Lung (tissue), 12 donors: ENCODE results near the gene UBE2I. TPM values are rescaled to one million over a fixed set of nuclear protein-coding genes. Genes with fewer than 3 reads are reported as not detected.
"Not testable (repeated sequence)": the region's sequence is repeated elsewhere in the genome, so short reads cannot be mapped to it uniquely, and the experiment has no call there.

Source experiments
- ATAC-seq: fragments of 200-7000 bp; cut with Tn5 transposase; one replicate; pipeline ENCODE4 v1.9.1; 2020; ENCODE audit warnings: moderate number of reproducible peaks; ENCODE audit not compliant: insufficient read depth, low FRiP score
- DNase-seq, 3 donors: peaks; one replicate each; pipeline ENCODE4 v3.0.0-alpha.2; 2013 to 2017
- H3K27ac ChIP-seq, 2 donors: one replicate each; pipeline ENCODE4 v1.5.1; 2013; ENCODE audit warnings: mild to moderate bottlenecking in 2 of 2, moderate library complexity in 2 of 2, control low read depth in 1 of 2, inconsistent platforms in 1 of 2, low read depth in 1 of 2, low read length in 1 of 2
- H3K27me3 ChIP-seq, 3 donors: one replicate each; pipeline ENCODE4 v1.5.1; 2013; ENCODE audit warnings: low read length in 2 of 3; ENCODE audit not compliant: control insufficient read depth in 3 of 3, insufficient read depth in 3 of 3
- H3K36me3 ChIP-seq, 4 donors: one replicate each; pipeline ENCODE4 v1.5.1; 2013; ENCODE audit warnings: low read length in 4 of 4, mild to moderate bottlenecking in 1 of 4, moderate library complexity in 1 of 4; ENCODE audit not compliant: control insufficient read depth in 4 of 4, insufficient read depth in 4 of 4
- H3K4me1 ChIP-seq, 5 donors: one replicate each; pipeline ENCODE4 v1.5.1; 2013; ENCODE audit warnings: low read length in 5 of 5, mild to moderate bottlenecking in 2 of 5, moderate library complexity in 1 of 5; ENCODE audit not compliant: control insufficient read depth in 5 of 5, insufficient read depth in 5 of 5
- H3K4me3 ChIP-seq: one replicate; pipeline ENCODE4 v1.5.1; 2013; ENCODE audit warnings: mild to moderate bottlenecking, control low read depth, moderate library complexity
- H3K9ac ChIP-seq, 2 donors: one replicate each; pipeline ENCODE4 v1.5.1; 2013; ENCODE audit warnings: low read length in 2 of 2, control low read depth in 1 of 2; ENCODE audit not compliant: insufficient read depth in 1 of 2
- H3K9me3 ChIP-seq, 4 donors: one replicate each; pipeline ENCODE4 v1.5.1; 2013; ENCODE audit warnings: low read length in 3 of 4, mild to moderate bottlenecking in 1 of 4, moderate library complexity in 1 of 4; ENCODE audit not compliant: control insufficient read depth in 4 of 4, insufficient read depth in 3 of 4
- WGBS, 2 donors: extraction: QIAGEN DNeasy Blood & Tissue Kit; methylation state at CpG; one replicate each; pipeline ENCODE4 v1.1.7; 2013; 5-methylcytosine and 5-hydroxymethylcytosine counted together
- polyA plus RNA-seq, 2 donors: library from polyadenylated mRNA; stranded (reverse); fragments of 200-250 nt; gene quantifications; one replicate each; pipeline ENCODE4 v1.2.1, GENCODE V29; 2013
- total RNA-seq, 2 donors: library from RNA; depleted of rRNA in 1 of 2; stranded (reverse); fragments of >200 nt in 1 of 2; gene quantifications; one replicate each; pipeline ENCODE4 v1.2.1, GENCODE V29; 2014 to 2021
- TF ChIP-seq, protein P1 (sequence below): IDR thresholded peaks from 2 replicates; pipeline ENCODE4 v1.5.1; 2012; ENCODE audit warnings: mild to moderate bottlenecking; ENCODE audit errors: control extremely low read depth, extremely low read depth
- donor health status: control.
- donor health status: control.
- donor health status: Bipolar disorder and iron deficiency.
- donor health status: healthy.
- donor health status: DM: yes; HTN: yes; CAD: no.

The UBE2I gene
- total and polyA plus RNA-seq, 4 donors = 63.9 to 96.8 (median 81.5) TPM

DNA sequence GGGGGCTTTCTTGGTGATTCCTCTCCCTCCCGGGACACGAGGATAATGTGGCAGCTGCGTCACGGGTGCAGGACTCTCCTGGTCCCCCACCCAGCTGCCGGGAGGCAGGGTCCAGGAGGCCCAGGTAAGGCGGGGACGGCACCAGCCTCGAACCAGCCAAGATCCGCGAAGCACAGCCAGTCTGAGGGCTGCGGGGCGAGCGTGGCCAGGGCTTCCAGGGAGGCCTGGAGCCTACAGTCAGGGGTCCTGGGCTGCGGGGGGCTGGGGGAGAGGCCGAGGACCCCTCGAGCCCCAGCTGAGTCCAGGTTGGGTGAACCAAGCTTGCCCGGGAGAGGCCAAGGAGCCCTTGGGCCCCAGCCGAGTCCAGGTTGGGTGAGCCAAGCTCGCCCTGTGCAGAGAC, 43.6 kb upstream of the UBE2I start:
- Histone ChIP-seq H3K27ac (no peak overlapping the region), H3K9me3 (peaks cover 0 to 10% (median 0%) of the 10 kb centered on the region in 4 donors), H3K36me3 (no peaks in the 10 kb centered on the region), H3K4me1 (peaks cover 0 to 7% (median 0%) of the 10 kb centered on the region in 5 donors), H3K4me3 (no peak overlapping the region), H3K9ac (no peak overlapping the region), H3K27me3 (peaks cover 0 to 17% (median 7%) of the 10 kb centered on the region in 3 donors)
- 86 to 92% methylated on average over 18 to 19 of the region's 19 CpGs for WGBS, 2 donors
- TF ChIP-seq, protein P1, sequence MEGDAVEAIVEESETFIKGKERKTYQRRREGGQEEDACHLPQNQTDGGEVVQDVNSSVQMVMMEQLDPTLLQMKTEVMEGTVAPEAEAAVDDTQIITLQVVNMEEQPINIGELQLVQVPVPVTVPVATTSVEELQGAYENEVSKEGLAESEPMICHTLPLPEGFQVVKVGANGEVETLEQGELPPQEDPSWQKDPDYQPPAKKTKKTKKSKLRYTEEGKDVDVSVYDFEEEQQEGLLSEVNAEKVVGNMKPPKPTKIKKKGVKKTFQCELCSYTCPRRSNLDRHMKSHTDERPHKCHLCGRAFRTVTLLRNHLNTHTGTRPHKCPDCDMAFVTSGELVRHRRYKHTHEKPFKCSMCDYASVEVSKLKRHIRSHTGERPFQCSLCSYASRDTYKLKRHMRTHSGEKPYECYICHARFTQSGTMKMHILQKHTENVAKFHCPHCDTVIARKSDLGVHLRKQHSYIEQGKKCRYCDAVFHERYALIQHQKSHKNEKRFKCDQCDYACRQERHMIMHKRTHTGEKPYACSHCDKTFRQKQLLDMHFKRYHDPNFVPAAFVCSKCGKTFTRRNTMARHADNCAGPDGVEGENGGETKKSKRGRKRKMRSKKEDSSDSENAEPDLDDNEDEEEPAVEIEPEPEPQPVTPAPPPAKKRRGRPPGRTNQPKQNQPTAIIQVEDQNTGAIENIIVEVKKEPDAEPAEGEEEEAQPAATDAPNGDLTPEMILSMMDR = no peak
- DNase-seq = no peak
- no peak for ATAC-seq

DNA sequence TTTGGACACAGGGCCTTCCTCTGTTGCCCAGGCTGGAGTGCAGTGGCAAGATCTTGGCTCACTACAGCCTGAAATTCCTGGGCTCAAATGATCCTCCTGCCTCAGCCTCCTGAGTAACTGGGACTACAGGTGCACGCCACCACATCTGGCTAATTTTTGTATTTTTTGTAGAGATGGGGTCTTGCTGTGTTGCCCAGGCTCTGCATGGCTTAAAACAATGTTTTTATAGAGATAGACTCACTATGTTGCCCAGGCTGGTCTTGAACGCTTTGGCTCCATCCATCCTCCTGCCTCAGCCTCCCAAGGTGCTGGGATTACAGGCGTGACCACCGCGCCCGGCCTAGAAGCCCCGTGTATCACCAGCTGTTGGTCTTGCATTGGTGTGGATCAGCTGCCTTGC, 40.0 kb upstream of the UBE2I start:
- not testable (repeated sequence) for H3K27ac ChIP-seq, H3K27me3 ChIP-seq, DNase-seq, H3K4me3 ChIP-seq, H3K9ac ChIP-seq, ATAC-seq, H3K36me3 ChIP-seq
- peaks cover 0 to 11% (median 6%) of the 10 kb centered on the region in 5 donors for H3K4me1 ChIP-seq
- 94 to 95% methylated on average over 7 of the region's 7 CpGs for WGBS, 2 donors
- peaks cover 0 to 12% (median 0%) of the 10 kb centered on the region in 4 donors for H3K9me3 ChIP-seq

DNA sequence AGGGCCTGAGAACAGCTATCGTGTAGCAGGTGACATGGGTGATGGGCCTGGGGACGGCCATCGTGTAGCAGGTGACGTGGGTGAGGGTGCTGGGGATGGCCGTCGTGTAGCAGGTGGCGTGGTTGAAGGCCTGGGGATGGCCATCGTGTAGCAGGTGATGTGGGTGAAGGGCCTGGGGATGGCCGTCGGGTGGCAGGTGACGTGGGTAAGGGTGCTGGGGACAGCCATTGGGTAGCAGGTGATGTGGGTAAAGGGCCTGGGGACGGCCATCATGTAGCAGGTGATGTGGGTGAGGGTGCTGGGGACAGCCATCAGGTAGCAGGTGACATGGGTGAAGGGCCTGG, 38.1 kb upstream of the UBE2I start:
- H3K9me3 ChIP-seq = peaks cover 0 to 6% (median 0%) of the 10 kb centered on the region in 4 donors
- peaks cover 0 to 11% (median 4%) of the 10 kb centered on the region in 5 donors for H3K4me1 ChIP-seq
- ATAC-seq (no peak), DNase-seq (peak in 1 of 3 donors; percentile 51)
- H3K4me3 ChIP-seq = no peak overlapping the region
- no peaks in the 10 kb centered on the region for H3K36me3 ChIP-seq
- TF ChIP-seq, protein P1 = no peak
- H3K27me3 ChIP-seq = no peaks in the 10 kb centered on the region
- H3K27ac ChIP-seq = no peak overlapping the region
- H3K9ac ChIP-seq = no peak overlapping the region
- 78 to 84% methylated on average over 12 of the region's 12 CpGs for WGBS, 2 donors

DNA sequence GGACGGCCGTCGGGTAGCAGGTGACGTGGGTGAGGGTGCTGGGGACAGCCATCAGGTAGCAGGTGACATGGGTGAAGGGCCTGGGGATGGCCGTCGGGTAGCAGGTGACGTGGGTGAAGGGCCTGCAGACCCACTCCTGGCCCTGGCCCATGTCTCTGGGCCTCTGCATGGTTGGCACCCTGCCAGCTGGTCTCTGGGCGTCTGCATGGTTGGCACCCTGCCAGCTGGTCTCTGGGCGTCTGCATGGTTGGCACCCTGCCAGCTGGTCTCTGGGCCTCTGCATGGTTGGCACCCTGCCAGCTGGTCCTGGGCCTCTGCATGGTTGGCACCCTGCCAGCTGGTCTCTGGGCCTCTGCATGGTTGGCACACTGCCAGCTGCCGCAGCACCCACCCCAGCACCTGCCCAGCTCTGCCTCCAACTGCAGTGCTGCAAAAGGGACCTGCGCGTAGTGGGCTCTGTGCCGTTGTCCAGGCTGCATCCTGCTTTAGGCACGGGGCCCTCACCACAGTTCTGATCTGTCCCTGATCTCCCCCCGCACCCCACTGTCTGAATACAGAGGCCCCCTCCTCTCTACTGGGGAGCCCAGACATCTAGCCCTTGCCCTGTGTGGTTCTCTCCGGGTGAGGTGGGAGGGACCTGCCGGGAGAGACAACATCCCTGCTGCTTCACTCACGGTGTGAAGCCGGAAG, 37.6 kb upstream of the UBE2I start:
- DNase-seq = peak; percentile 60 to 78 (median 68)
- peaks cover 0 to 11% (median 4%) of the 10 kb centered on the region in 5 donors for H3K4me1 ChIP-seq
- not testable (repeated sequence) for H3K36me3 ChIP-seq, H3K9me3 ChIP-seq, H3K9ac ChIP-seq, H3K27me3 ChIP-seq, H3K27ac ChIP-seq, ATAC-seq, H3K4me3 ChIP-seq
- 12 to 26% methylated on average over 19 of the region's 19 CpGs for WGBS, 2 donors
